T-cell (primary cell): ENCODE data around the gene TUBG2. TPM values are rescaled to one million over a fixed set of nuclear protein-coding genes. Genes with fewer than 3 reads are reported as not detected.

Source experiments
- ATAC-seq, 4 experiments: fragments of 200-7000 bp in 3 of 4; fragments of 150-1000 bp in 1 of 4; cut with Tn5 transposase; replicated peaks in 1 of 4; 1 replicate in 3 of 4; 2 replicates in 1 of 4; pipeline ENCODE4 v1.10.0; 2021; ENCODE audit warnings: moderate library complexity in 3 of 4, mild to moderate bottlenecking in 2 of 4, moderate number of reproducible peaks in 1 of 4
- CTCF ChIA-PET, 2 donors: fragments of 300-600 bp; sonication (Branson Sonifier 250); formaldehyde crosslinking; loops; one replicate each; lab custom pipeline; 2022; ENCODE audit warnings: antibody characterized with exemption in 2 of 2; lab: Charles Lee
- POLR2A ChIA-PET, 2 donors: fragments of 300-600 bp; sonication (Branson Sonifier 250); formaldehyde crosslinking; loops; one replicate each; lab custom pipeline; 2022; ENCODE audit warnings: antibody characterized with exemption in 2 of 2; lab: Charles Lee
- DNase-seq, 35 experiments: peaks; one replicate each; pipeline versions ENCODE4 v3.0.0 to v3.0.0-alpha.2; 2013 to 2023
- H3K27ac ChIP-seq: one replicate; pipeline ENCODE4 v1.5.1; 2013; ENCODE audit warnings: low read length
- H3K27me3 ChIP-seq, 2 experiments: replicated peaks in 1 of 2; 1 replicate in 1 of 2; 2 replicates in 1 of 2; pipeline versions ENCODE4 v1.6.1 to v1.7.0; 2013; ENCODE audit warnings: low read length in 1 of 2, mixed read lengths in 1 of 2; ENCODE audit not compliant: control insufficient read depth in 2 of 2, insufficient read depth in 2 of 2; ENCODE audit errors: extremely low read depth in 1 of 2
- H3K36me3 ChIP-seq, 2 donors: 1 replicate in 1 of 2; 2 replicates in 1 of 2; pipeline versions ENCODE4 v1.6.1 to v1.7.0; 2013; ENCODE audit warnings: low read length in 1 of 2; ENCODE audit not compliant: control insufficient read depth in 2 of 2, insufficient read depth in 1 of 2; ENCODE audit errors: extremely low read depth in 1 of 2
- H3K4me1 ChIP-seq, 2 experiments: 1 replicate in 1 of 2; 2 replicates in 1 of 2; pipeline versions ENCODE4 v1.6.1 to v1.7.0; 2013; ENCODE audit warnings: low read length in 2 of 2, mixed read lengths in 1 of 2; ENCODE audit not compliant: insufficient read depth in 2 of 2, control insufficient read depth in 1 of 2; ENCODE audit errors: extremely low read depth in 1 of 2
- H3K4me3 ChIP-seq, 2 donors: 1 replicate in 1 of 2; 2 replicates in 1 of 2; pipeline versions ENCODE4 v1.5.1 to v1.7.0; 2013; ENCODE audit warnings: mild to moderate bottlenecking in 2 of 2, low read length in 1 of 2, moderate library complexity in 1 of 2; ENCODE audit not compliant: control insufficient read depth in 1 of 2; ENCODE audit errors: extremely low read depth in 1 of 2
- H3K9me3 ChIP-seq: 2 replicates; pipeline ENCODE4 v1.7.0; 2013
- H3K27ac Mint-ChIP-seq, 2 donors: one replicate each; pipeline ENCODE4 v1.8.0; 2020 to 2021; ENCODE audit warnings: mild to moderate bottlenecking in 2 of 2, mixed read lengths in 2 of 2
- H3K27me3 Mint-ChIP-seq, 2 donors: one replicate each; pipeline ENCODE4 v1.8.0; 2021 to 2022; ENCODE audit warnings: mixed read lengths in 2 of 2
- H3K36me3 Mint-ChIP-seq: one replicate; pipeline ENCODE4 v1.8.0; 2021; ENCODE audit warnings: mixed read lengths
- H3K4me1 Mint-ChIP-seq, 3 donors: one replicate each; pipeline ENCODE4 v1.8.0; 2020 to 2022; ENCODE audit warnings: mixed read lengths in 3 of 3, mild to moderate bottlenecking in 1 of 3
- H3K4me3 Mint-ChIP-seq, 3 donors: one replicate each; pipeline ENCODE4 v1.8.0; 2020 to 2022; ENCODE audit warnings: mild to moderate bottlenecking in 3 of 3, mixed read lengths in 3 of 3, moderate library complexity in 3 of 3
- H3K9me3 Mint-ChIP-seq, 3 donors: one replicate each; pipeline ENCODE4 v1.8.0; 2020 to 2022; ENCODE audit warnings: mixed read lengths in 3 of 3
- WGBS: methylation state at CpG from one replicate; pipeline ENCODE4 v1.1.5; 2013; ENCODE audit warnings: missing lambda C conversion rate; ENCODE audit not compliant: insufficient coverage; 5-methylcytosine and 5-hydroxymethylcytosine counted together
- total RNA-seq, 35 experiments: library from RNA in 6 of 35; stranded (reverse) in 6 of 35; fragments of 120-200 nt in 1 of 35; gene quantifications; one replicate each; pipeline versions ENCODE4 v1.2.1 to v1.2.4 and lab custom pipeline; 2013 to 2026

Gene TUBG2
- total RNA-seq, 5 donors from 2014 or later (not counting 1 experiment from before 2014, with no cell fraction given) = 13.7 to 22.3 (median 20.5) TPM

GRCh38 chr17:42674755-42675347 is 15.8 kb downstream of the TUBG2 start:
- Mint-ChIP-seq H3K9me3 (no peaks in the 10 kb centered on the region), H3K4me1 (peaks cover 45 to 58% (median 48%) of the 10 kb centered on the region in 3 donors), H3K4me3 (peak overlapping the region in 2 of 3 donors; percentile 17 to 40), H3K27me3 (peaks cover 20 to 47% of the 10 kb centered on the region in 2 donors), H3K27ac (no peak overlapping the region), H3K36me3 (no peaks in the 10 kb centered on the region)
- ATAC-seq (no peak), DNase-seq (peak in 1 of 35 experiments; percentile 17)
- POLR2A ChIA-PET = no interaction called here
- H3K9me3 ChIP-seq = no peaks in the 10 kb centered on the region
- H3K4me3 ChIP-seq = no peak overlapping the region
- H3K27me3 ChIP-seq = peaks cover 12 to 73% of the 10 kb centered on the region in 2 experiments
- H3K36me3 ChIP-seq = no peaks in the 10 kb centered on the region
- WGBS = no CpG with 5 or more reads among the region's 9 CpGs
- peaks cover 35 to 74% of the 10 kb centered on the region in 2 experiments for H3K4me1 ChIP-seq
- no peak overlapping the region for H3K27ac ChIP-seq
- CTCF ChIA-PET = interaction anchor here in 1 of 2 donors (0.5 to 1.0 kb wide), 2 partner anchors 95 to 322 kb away, joined by 3 read pairs; no protein-coding TSS in a partner anchor

DNA sequence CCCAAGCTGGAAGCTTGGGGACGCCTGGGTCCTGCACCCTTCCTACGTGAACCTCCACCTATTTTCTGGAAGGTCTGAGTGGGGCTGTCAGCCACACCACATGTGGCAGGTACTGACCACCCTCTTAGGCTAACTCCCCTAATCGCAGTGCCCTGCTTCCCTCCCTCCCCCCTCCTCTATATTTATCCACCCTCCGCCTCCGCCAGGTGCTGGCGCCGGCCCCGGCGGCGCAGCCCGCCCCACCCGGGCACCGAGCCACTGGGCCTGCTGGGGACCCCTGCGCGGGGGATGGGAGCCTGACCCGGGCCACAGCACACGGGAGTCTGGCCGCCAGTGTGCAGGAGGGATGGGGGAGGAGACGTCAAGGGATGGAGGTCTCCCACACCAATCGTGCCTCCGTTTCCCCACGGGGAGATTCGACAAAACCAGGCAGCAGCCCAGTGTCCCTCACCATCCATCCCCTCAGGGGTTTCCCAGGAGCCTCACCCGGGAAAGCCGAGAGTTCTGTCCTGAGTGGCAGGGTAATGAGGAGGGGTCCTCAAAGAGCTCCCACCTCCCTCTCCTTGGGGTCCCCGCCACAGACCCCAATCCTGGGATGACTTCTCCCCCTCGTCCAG is 16.4 kb downstream of the TUBG2 start:
- H3K4me1 Mint-ChIP-seq = peaks cover 46 to 58% (median 48%) of the 10 kb centered on the region in 3 donors
- ChIA-PET CTCF (interaction anchor here in 1 of 2 donors (0.5 to 1.2 kb wide), 2 partner anchors 66 to 67 kb away, joined by 3 read pairs; partner anchors contain the start of genes RETREG3 and TUBG1), POLR2A (no interaction called here)
- Histone ChIP-seq H3K27me3 (peaks cover 12 to 76% of the 10 kb centered on the region in 2 experiments), H3K9me3 (no peaks in the 10 kb centered on the region), H3K4me3 (peak overlapping the region; percentile 15 to 79), H3K27ac (no peak overlapping the region), H3K4me1 (peaks cover 35 to 77% of the 10 kb centered on the region in 2 experiments), H3K36me3 (no peaks in the 10 kb centered on the region)
- DNase-seq = no peak
- peaks cover 20 to 46% of the 10 kb centered on the region in 2 donors for H3K27me3 Mint-ChIP-seq
- no peaks in the 10 kb centered on the region for H3K36me3 Mint-ChIP-seq
- H3K4me3 Mint-ChIP-seq = peak overlapping the region in 2 of 3 donors; percentile 4 to 87
- 5% methylated on average over 16 of the region's 27 CpGs for WGBS
- no peaks in the 10 kb centered on the region for H3K9me3 Mint-ChIP-seq
- no peak for ATAC-seq
- no peak overlapping the region for H3K27ac Mint-ChIP-seq

DNA sequence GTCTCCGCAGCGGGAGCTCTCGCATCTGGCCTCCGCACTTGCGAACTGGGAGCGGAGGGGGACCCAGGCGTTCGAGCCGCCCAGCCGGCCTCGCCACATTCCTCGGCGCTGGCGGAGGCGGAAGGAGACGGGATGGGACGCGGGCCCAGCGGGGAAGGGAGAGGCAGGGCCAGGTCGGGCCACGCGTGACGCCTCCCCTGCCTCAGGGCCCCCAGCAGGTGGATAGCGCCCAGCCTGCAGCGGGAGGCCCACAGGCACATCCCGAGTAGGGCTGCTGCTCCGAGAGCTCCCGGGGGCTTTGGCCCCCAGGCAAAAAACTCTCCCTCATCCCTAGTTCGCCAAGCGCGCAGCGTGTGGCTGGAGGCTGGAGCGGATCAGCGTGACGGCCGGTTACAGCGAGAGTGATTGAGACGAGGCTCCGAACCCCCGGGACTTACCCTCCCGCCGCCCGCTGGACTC is 16.9 kb downstream of the TUBG2 start:
- Mint-ChIP-seq H3K27ac (no peak overlapping the region), H3K36me3 (no peaks in the 10 kb centered on the region), H3K4me3 (peak overlapping the region; percentile 61 to 87 (median 64)), H3K4me1 (peaks cover 45 to 56% (median 50%) of the 10 kb centered on the region in 3 donors), H3K27me3 (peaks cover 23 to 44% of the 10 kb centered on the region in 2 donors), H3K9me3 (no peaks in the 10 kb centered on the region)
- Histone ChIP-seq H3K27me3 (peaks cover 11 to 76% of the 10 kb centered on the region in 2 experiments), H3K27ac (no peak overlapping the region), H3K36me3 (no peaks in the 10 kb centered on the region), H3K4me1 (peaks cover 34 to 75% of the 10 kb centered on the region in 2 experiments), H3K4me3 (peak overlapping the region; percentile 58 to 79), H3K9me3 (no peaks in the 10 kb centered on the region)
- ATAC-seq (no peak), DNase-seq (peak in 1 of 35 experiments; percentile 35)
- ChIA-PET POLR2A (no interaction called here), CTCF (interaction anchor here in 1 of 2 donors (0.5 to 1.2 kb wide), 3 partner anchors 67 to 403 kb away, joined by 3 to 5 read pairs (median 3); partner anchors contain the start of genes RETREG3 and TUBG1)
- WGBS = 4% methylated on average over 27 of the region's 43 CpGs

- Mint-ChIP-seq H3K4me1 (peaks cover 44 to 56% (median 50%) of the 10 kb centered on the region in 3 donors), H3K36me3 (no peaks in the 10 kb centered on the region), H3K4me3 (peak within 1 kb of the TSS; percentile 84 to 87 (median 86)), H3K27ac (peak within 1 kb of the TSS; percentile 34 to 81), H3K9me3 (no peaks in the 10 kb centered on the region), H3K27me3 (peaks cover 25 to 43% of the 10 kb centered on the region in 2 donors)
- peaks cover 31 to 75% of the 10 kb centered on the region in 2 experiments for H3K4me1 ChIP-seq
- no peaks in the 10 kb centered on the region for H3K36me3 ChIP-seq
- no peaks in the 10 kb centered on the region for H3K9me3 ChIP-seq
- no peak for ATAC-seq
- peak within 1 kb of the TSS; percentile 60 to 80 for H3K4me3 ChIP-seq
- ChIA-PET POLR2A (interaction anchor here in 1 of 2 donors (0.5 kb wide), 1 partner anchor 30 kb away, joined by 3 read pairs; no protein-coding TSS in a partner anchor), CTCF (interaction anchor here (0.5 to 1.2 kb wide), 4 partner anchors 67 to 713 kb away, joined by 3 to 5 read pairs (median 4); partner anchors contain the start of genes RETREG3 (in 1 of the 2) and TUBG1 (in 1 of the 2))
- H3K27me3 ChIP-seq = peaks cover 6 to 76% of the 10 kb centered on the region in 2 experiments
- peak in 1 of 35 experiments; percentile 39 for DNase-seq
- WGBS = 0% methylated on average over 33 of the region's 51 CpGs
- H3K27ac ChIP-seq = peak within 1 kb of the TSS; percentile 29
These were observed 17.4 kb downstream of the TUBG2 start, which contains the start of gene PLEKHH3 for GRCh38 chr17:42676424-42677011. PLEKHH3 (minus strand) TSS chr17:42676994; CDS start chr17:42676563, 431 bp downstream.

- peak overlapping the region; percentile 60 to 80 for H3K4me3 ChIP-seq
- no peaks in the 10 kb centered on the region for H3K9me3 ChIP-seq
- peak overlapping the region; percentile 22 to 81 for H3K27ac Mint-ChIP-seq
- peak overlapping the region; percentile 84 to 87 (median 86) for H3K4me3 Mint-ChIP-seq
- ChIA-PET CTCF (interaction anchor here in 1 of 2 donors (0.5 kb wide), 1 partner anchor 714 kb away, joined by 5 read pairs; no protein-coding TSS in a partner anchor), POLR2A (interaction anchor here in 1 of 2 donors (0.5 kb wide), 1 partner anchor 30 kb away, joined by 3 read pairs; no protein-coding TSS in a partner anchor)
- no peaks in the 10 kb centered on the region for H3K9me3 Mint-ChIP-seq
- H3K27me3 Mint-ChIP-seq = peaks cover 28 to 45% of the 10 kb centered on the region in 2 donors
- peaks cover 47 to 60% (median 53%) of the 10 kb centered on the region in 3 donors for H3K4me1 Mint-ChIP-seq
- ATAC-seq = peak; percentile 73 to 84 (median 77)
- 2% methylated on average over 12 of the region's 33 CpGs for WGBS
- H3K36me3 Mint-ChIP-seq = no peaks in the 10 kb centered on the region
- no peaks in the 10 kb centered on the region for H3K36me3 ChIP-seq
- peaks cover 37 to 81% of the 10 kb centered on the region in 2 experiments for H3K4me1 ChIP-seq
- H3K27ac ChIP-seq = no peak overlapping the region
- peak; percentile 90 to 98 (median 97) for DNase-seq
- H3K27me3 ChIP-seq = peaks cover 9 to 74% of the 10 kb centered on the region in 2 experiments
These were observed 18.2 kb downstream of the TUBG2 start for GRCh38 chr17:42677012-42677857.
